ENCODE measurements around the gene FSTL5. TPM values are rescaled to one million over a fixed set of nuclear protein-coding genes. Genes with fewer than 3 reads are reported as not detected.

FSTL5 gene
- polyA plus RNA-seq, 3 donors, result not detected

GRCh38 chr4:161595230-161595771 lies 568.5 kb downstream of the FSTL5 start:
- H3K79me2 ChIP-seq (ENCODE audit: insufficient read depth, low read length), result no peaks in the 10 kb centered on the region
- H3K9me3 Mint-ChIP-seq, result peaks cover 0 to 4% (median 2%) of the 10 kb centered on the region in 7 donors
- no peak overlapping the region for H3K4me3 ChIP-seq (replicated peaks in 1 of 3; ENCODE audit: low read depth in 2 of 3, low read length in 3 of 3)
- intact Hi-C loops (cut with micrococcal nuclease), result no loop called here
- H3K9me3 ChIP-seq (replicated peaks in 1 of 2; ENCODE audit: control insufficient read depth in 1 of 2, insufficient read depth in 1 of 2, low read length in 2 of 2), result no peaks in the 10 kb centered on the region
- H3K27me3 Mint-ChIP-seq (ENCODE audit: low read depth in 3 of 3), result no peaks in the 10 kb centered on the region
- H3K9ac ChIP-seq (ENCODE audit: insufficient read depth, low read length, poor library complexity, severe bottlenecking), result no peak overlapping the region
- H3K4me3 Mint-ChIP-seq, result no peak overlapping the region
- no peaks in the 10 kb centered on the region for H3K27me3 ChIP-seq (ENCODE audit: control insufficient read depth in 2 of 2, insufficient read depth in 2 of 2, low read length in 2 of 2)
- no CpG with 5 or more reads among the region's 2 CpGs for WGBS (ENCODE audit: insufficient coverage)
- no peak overlapping the region for H3K27ac Mint-ChIP-seq
- H3K4me1 Mint-ChIP-seq, result no peaks in the 10 kb centered on the region
- H4K20me1 ChIP-seq (ENCODE audit: insufficient read depth, low read length), result no peaks in the 10 kb centered on the region
- H3K36me3 ChIP-seq (replicated peaks in 1 of 2; ENCODE audit: control insufficient read depth in 1 of 2, insufficient read depth in 2 of 2, low read length in 2 of 2), result no peaks in the 10 kb centered on the region
- TF ChIP-seq CTCF (IDR thresholded peaks at IDR 0.05), result no peak
- no peak for DNase-seq
- H2AFZ ChIP-seq (ENCODE audit: insufficient read depth, low read depth, low read length, poor library complexity, severe bottlenecking), result no peak overlapping the region
- H3K36me3 Mint-ChIP-seq, result no peaks in the 10 kb centered on the region
- no peak overlapping the region for H3K4me2 ChIP-seq (replicated peaks; ENCODE audit: extremely low read depth, low read length, poor library complexity, severe bottlenecking)
- no peaks in the 10 kb centered on the region for H3K4me1 ChIP-seq (ENCODE audit: control insufficient read depth in 1 of 2, insufficient read depth in 2 of 2, low read length in 2 of 2)
- no peak overlapping the region for H3K27ac ChIP-seq (ENCODE audit: low read depth in 1 of 2, low read length in 2 of 2)

GRCh38 chr4:161585011-161585410 lies 578.8 kb downstream of the FSTL5 start:
- Mint-ChIP-seq H3K9me3 (peaks cover 0 to 3% (median 0%) of the 10 kb centered on the region in 7 donors), H3K4me3 (no peak overlapping the region), H3K27me3 (ENCODE audit: low read depth in 3 of 3) (peaks cover 0 to 3% (median 2%) of the 10 kb centered on the region in 3 donors), H3K4me1 (peaks cover 20% of the 10 kb centered on the region), H3K27ac (no peak overlapping the region), H3K36me3 (no peaks in the 10 kb centered on the region)
- no peaks in the 10 kb centered on the region for H3K9me3 ChIP-seq (replicated peaks in 1 of 2; ENCODE audit: control insufficient read depth in 1 of 2, insufficient read depth in 1 of 2, low read length in 2 of 2)
- H3K4me2 ChIP-seq (replicated peaks; ENCODE audit: extremely low read depth, low read length, poor library complexity, severe bottlenecking), result no peak overlapping the region
- no peak overlapping the region for H3K9ac ChIP-seq (ENCODE audit: insufficient read depth, low read length, poor library complexity, severe bottlenecking)
- H2AFZ ChIP-seq (ENCODE audit: insufficient read depth, low read depth, low read length, poor library complexity, severe bottlenecking), result no peak overlapping the region
- no peak for TF ChIP-seq CTCF (IDR thresholded peaks at IDR 0.05)
- no peak overlapping the region for H3K27ac ChIP-seq (ENCODE audit: low read depth in 1 of 2, low read length in 2 of 2)
- no peaks in the 10 kb centered on the region for H4K20me1 ChIP-seq (ENCODE audit: insufficient read depth, low read length)
- no peak for DNase-seq
- WGBS (ENCODE audit: insufficient coverage), result 62% methylated on average over 2 of the region's 6 CpGs
- H3K4me1 ChIP-seq (ENCODE audit: control insufficient read depth in 1 of 2, insufficient read depth in 2 of 2, low read length in 2 of 2), result peaks cover 15 to 21% of the 10 kb centered on the region in 2 donors
- H3K79me2 ChIP-seq (ENCODE audit: insufficient read depth, low read length), result no peaks in the 10 kb centered on the region
- intact Hi-C loops (cut with micrococcal nuclease), result no loop called here
- H3K4me3 ChIP-seq (replicated peaks in 1 of 3; ENCODE audit: low read depth in 2 of 3, low read length in 3 of 3), result no peak overlapping the region
- H3K27me3 ChIP-seq (ENCODE audit: control insufficient read depth in 2 of 2, insufficient read depth in 2 of 2, low read length in 2 of 2), result peaks cover 0 to 3% of the 10 kb centered on the region in 2 donors
- H3K36me3 ChIP-seq (replicated peaks in 1 of 2; ENCODE audit: control insufficient read depth in 1 of 2, insufficient read depth in 2 of 2, low read length in 2 of 2), result no peaks in the 10 kb centered on the region
